ENCODE results near the gene PITPNM3. TPM values are rescaled to one million over a fixed set of nuclear protein-coding genes. Genes with fewer than 3 reads are reported as not detected.
"Not testable (repeated sequence)": the region's sequence is repeated elsewhere in the genome, so short reads cannot be mapped to it uniquely, and the experiment has no call there.

PITPNM3 gene
- total and polyA plus RNA-seq, 12 donors = 1.1 to 9.8 (median 6.8) TPM

GRCh38 chr17:6575596-6575988 is 19.2 kb upstream of the PITPNM3 start:
- Histone ChIP-seq H3K4me1 (replicated peaks in 1 of 2) (peaks cover 0 to 11% of the 10 kb centered on the region in 2 donors), H3K4me3 (no peak overlapping the region), H3K36me3 (replicated peaks in 1 of 2) (peaks cover 0 to 8% of the 10 kb centered on the region in 2 donors), H3K9me3 (replicated peaks in 1 of 3) (no peaks in the 10 kb centered on the region), H3K27ac (peak overlapping the region in 1 of 5 donors; percentile 40), H3K27me3 (no peaks in the 10 kb centered on the region)
- DNase-seq = no peak
- intact Hi-C loops (cut with DNase I) = no loop called here
- TF ChIP-seq CTCF (IDR thresholded peaks at IDR 0.05) (no peak), POLR2A (IDR thresholded peaks at IDR 0.05) (no peak)
- WGBS, 4 donors = 73 to 79% (median 77%) methylated on average over 5 of the region's 5 CpGs

- WGBS, 4 donors = 42 to 54% (median 47%) methylated on average over 19 to 23 of the region's 23 CpGs
- H3K4me1 ChIP-seq (replicated peaks in 1 of 2) = peaks cover 0 to 11% of the 10 kb centered on the region in 2 donors
- TF ChIP-seq POLR2A (IDR thresholded peaks at IDR 0.05) (no peak), CTCF (IDR thresholded peaks at IDR 0.05) (peak in 1 of 6 experiments; percentile 17)
- peak in 6 of 7 donors; percentile 25 to 67 (median 55) for DNase-seq
- H3K4me3 ChIP-seq = no peak overlapping the region
- H3K27me3 ChIP-seq = no peaks in the 10 kb centered on the region
- H3K9me3 ChIP-seq (replicated peaks in 1 of 3) = no peaks in the 10 kb centered on the region
- H3K36me3 ChIP-seq (replicated peaks in 1 of 2) = peaks cover 0 to 8% of the 10 kb centered on the region in 2 donors
- peak overlapping the region in 2 of 5 donors; percentile 11 to 40 for H3K27ac ChIP-seq
- intact Hi-C loops (cut with DNase I) = no loop called here
Measured at GRCh38 chr17:6574687-6575595, 18.6 kb upstream of the PITPNM3 start.

GRCh38 chr17:6573982-6574686 is 17.8 kb upstream of the PITPNM3 start:
- Histone ChIP-seq H3K27me3 (no peaks in the 10 kb centered on the region), H3K27ac (no peak overlapping the region), H3K9me3 (replicated peaks in 1 of 3) (no peaks in the 10 kb centered on the region), H3K36me3 (replicated peaks in 1 of 2) (peaks cover 0 to 3% of the 10 kb centered on the region in 2 donors), H3K4me3 (no peak overlapping the region), H3K4me1 (replicated peaks in 1 of 2) (peaks cover 0 to 11% of the 10 kb centered on the region in 2 donors)
- TF ChIP-seq CTCF (IDR thresholded peaks at IDR 0.05) = no peak
- TF ChIP-seq POLR2A (IDR thresholded peaks at IDR 0.05) = no peak
- WGBS, 4 donors = 92 to 97% (median 96%) methylated on average over 13 of the region's 13 CpGs
- intact Hi-C loops (cut with DNase I) = no loop called here
- DNase-seq = no peak

- H3K27ac ChIP-seq = not testable (repeated sequence)
- WGBS, 4 donors = 95 to 97% (median 97%) methylated on average over 5 to 6 of the region's 6 CpGs
Measured at GRCh38 chr17:6573495-6573894, 17.1 kb upstream of the PITPNM3 start.

More at GRCh38 chr17:6573495-6573894, 17.1 kb upstream of the PITPNM3 start:
- peaks cover 0 to 11% of the 10 kb centered on the region in 2 donors for H3K4me1 ChIP-seq (replicated peaks in 1 of 2)
- intact Hi-C loops (cut with DNase I); H3K36me3 ChIP-seq (replicated peaks in 1 of 2); H3K9me3 ChIP-seq (replicated peaks in 1 of 3); H3K27me3 ChIP-seq; DNase-seq; H3K4me3 ChIP-seq: not testable (repeated sequence)

Measured in adrenal gland (tissue), 12 donors.